ENCODE results near the gene ITPR2. TPM values are rescaled to one million over a fixed set of nuclear protein-coding genes. Genes with fewer than 3 reads are reported as not detected.
"Not testable (repeated sequence)": the region's sequence is repeated elsewhere in the genome, so short reads cannot be mapped to it uniquely, and the experiment has no call there.

Gene ITPR2
- total RNA-seq, 2 experiments from 2014 or later = 23.7 to 25.0 TPM

DNA sequence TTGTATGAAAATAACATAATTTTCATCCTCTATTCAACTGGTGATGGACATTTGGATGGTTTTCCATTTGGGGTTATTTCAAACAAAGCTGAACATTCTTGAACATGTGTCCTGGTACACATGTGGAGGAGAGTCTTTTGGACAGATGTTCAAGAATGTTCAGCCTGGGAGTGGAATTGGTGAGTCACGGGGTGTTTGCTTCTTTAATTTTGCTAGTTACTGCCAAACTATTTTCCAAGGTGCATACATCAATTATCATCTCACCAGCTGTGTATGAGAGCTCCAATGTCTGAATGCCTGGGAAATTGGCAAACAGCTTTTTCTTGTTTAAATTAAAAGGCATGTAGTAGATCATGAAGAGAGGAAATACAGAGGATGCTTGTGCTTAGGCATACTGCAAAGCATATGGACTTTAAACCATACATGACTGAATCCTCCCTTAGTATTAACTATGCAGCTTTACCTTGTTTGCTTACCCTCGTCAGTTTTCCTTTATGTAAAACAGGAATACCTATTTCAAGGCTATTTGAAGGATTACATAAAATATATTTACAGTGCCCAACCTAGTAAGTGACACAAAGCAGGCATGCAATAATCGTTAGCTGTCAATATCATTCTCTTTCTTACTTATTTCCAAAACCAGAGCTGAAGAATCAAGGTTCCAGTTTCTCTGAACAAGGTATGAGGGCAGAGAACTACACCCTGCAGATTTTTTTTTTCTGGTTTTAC is 152.1 kb downstream of the ITPR2 start:
- ChIA-PET CTCF (interaction anchor here (0.8 kb wide), 1 partner anchor 21 kb away, joined by 3 read pairs; no protein-coding TSS in a partner anchor), POLR2A (no interaction called here)
- H3K4me1 Mint-ChIP-seq (ENCODE audit: low read depth) = no peaks in the 10 kb centered on the region
- no peaks in the 10 kb centered on the region for H3K27me3 Mint-ChIP-seq
- no peak overlapping the region for H3K4me3 Mint-ChIP-seq
- intact Hi-C loops (cut with micrococcal nuclease) = no loop called here
- no peak overlapping the region for H3K27ac Mint-ChIP-seq
- DNase-seq = no peak
- H3K36me3 Mint-ChIP-seq = peaks cover 34% of the 10 kb centered on the region
- H3K9me3 Mint-ChIP-seq = peaks cover 4% of the 10 kb centered on the region

GRCh38 chr12:26678697-26679660 is 154.0 kb downstream of the ITPR2 start:
- Mint-ChIP-seq H3K9me3 (peaks cover 3% of the 10 kb centered on the region), H3K4me3 (no peak overlapping the region), H3K36me3 (peaks cover 19% of the 10 kb centered on the region), H3K4me1 (ENCODE audit: low read depth) (no peaks in the 10 kb centered on the region), H3K27me3 (no peaks in the 10 kb centered on the region), H3K27ac (no peak overlapping the region)
- intact Hi-C loops (cut with micrococcal nuclease) = no loop called here
- ChIA-PET CTCF (interaction anchor here (1.0 to 1.8 kb wide), 2 partner anchors 23 to 110 kb away, joined by 3 to 6 read pairs; no protein-coding TSS in a partner anchor), POLR2A (interaction anchor here (0.6 kb wide), 1 partner anchor 164 kb away, joined by 3 read pairs; no protein-coding TSS in a partner anchor)
- no peak for DNase-seq

- H3K9me3 Mint-ChIP-seq; H3K27ac Mint-ChIP-seq; DNase-seq; H3K4me1 Mint-ChIP-seq (ENCODE audit: low read depth); intact Hi-C loops (cut with micrococcal nuclease); POLR2A ChIA-PET; CTCF ChIA-PET; H3K27me3 Mint-ChIP-seq; H3K4me3 Mint-ChIP-seq: not testable (repeated sequence)
- peaks cover 11% of the 10 kb centered on the region for H3K36me3 Mint-ChIP-seq
Measured at GRCh38 chr12:26671487-26671886, 161.5 kb downstream of the ITPR2 start.

- ChIA-PET POLR2A (no interaction called here), CTCF (interaction anchor here (1.0 kb wide), 1 partner anchor 33 kb away, joined by 3 read pairs; no protein-coding TSS in a partner anchor)
- no peaks in the 10 kb centered on the region for H3K4me1 Mint-ChIP-seq (ENCODE audit: low read depth)
- H3K4me3 Mint-ChIP-seq = no peak overlapping the region
- intact Hi-C loops (cut with micrococcal nuclease) = no loop called here
- no peak for DNase-seq
- peaks cover 22% of the 10 kb centered on the region for H3K36me3 Mint-ChIP-seq
- H3K27me3 Mint-ChIP-seq = no peaks in the 10 kb centered on the region
- peaks cover 2% of the 10 kb centered on the region for H3K9me3 Mint-ChIP-seq
- H3K27ac Mint-ChIP-seq = no peak overlapping the region
Measured at GRCh38 chr12:26668847-26669246, 164.1 kb downstream of the ITPR2 start.

- peaks cover 2% of the 10 kb centered on the region for H3K9me3 Mint-ChIP-seq
- intact Hi-C loops (cut with micrococcal nuclease) = no loop called here
- no peak for DNase-seq
- no peak overlapping the region for H3K4me3 Mint-ChIP-seq
- H3K27ac Mint-ChIP-seq = no peak overlapping the region
- H3K4me1 Mint-ChIP-seq (ENCODE audit: low read depth) = no peaks in the 10 kb centered on the region
- ChIA-PET CTCF (interaction anchor here (0.6 to 1.0 kb wide), 2 partner anchors 17 to 33 kb away, joined by 3 read pairs; no protein-coding TSS in a partner anchor), POLR2A (no interaction called here)
- no peaks in the 10 kb centered on the region for H3K27me3 Mint-ChIP-seq
- H3K36me3 Mint-ChIP-seq = peaks cover 25% of the 10 kb centered on the region
Measured at GRCh38 chr12:26668230-26668629, 164.8 kb downstream of the ITPR2 start.

DNA sequence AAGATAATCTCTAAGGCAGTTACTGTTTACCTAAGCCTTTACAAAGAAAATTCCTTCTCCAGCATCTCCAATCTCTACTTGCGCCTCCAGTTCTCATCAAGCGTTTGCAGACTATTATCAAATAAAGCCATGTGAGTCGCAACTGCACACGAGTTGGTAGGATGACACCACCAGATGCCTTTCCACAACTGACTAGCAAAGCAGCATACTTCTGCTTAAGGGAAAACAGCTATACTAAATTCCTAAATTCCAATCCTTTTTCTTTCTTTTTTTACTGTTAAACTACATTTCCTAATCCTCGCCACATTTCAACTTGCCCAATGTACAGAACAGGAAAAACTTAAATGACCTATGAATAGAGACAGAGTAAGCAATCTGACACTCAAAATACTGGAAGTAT is 166.7 kb downstream of the ITPR2 start:
- no peaks in the 10 kb centered on the region for H3K4me1 Mint-ChIP-seq (ENCODE audit: low read depth)
- no peaks in the 10 kb centered on the region for H3K27me3 Mint-ChIP-seq
- H3K27ac Mint-ChIP-seq = no peak overlapping the region
- H3K4me3 Mint-ChIP-seq = no peak overlapping the region
- ChIA-PET POLR2A (no interaction called here), CTCF (no interaction called here)
- intact Hi-C loops (cut with micrococcal nuclease) = no loop called here
- no peaks in the 10 kb centered on the region for H3K9me3 Mint-ChIP-seq
- DNase-seq = no peak
- H3K36me3 Mint-ChIP-seq = peaks cover 32% of the 10 kb centered on the region

GRCh38 chr12:26661399-26661798 is 171.6 kb downstream of the ITPR2 start:
- H3K27ac Mint-ChIP-seq = no peak overlapping the region
- H3K36me3 Mint-ChIP-seq = peaks cover 39% of the 10 kb centered on the region
- no peaks in the 10 kb centered on the region for H3K4me1 Mint-ChIP-seq (ENCODE audit: low read depth)
- POLR2A ChIA-PET = no interaction called here
- H3K9me3 Mint-ChIP-seq = no peaks in the 10 kb centered on the region
- no peaks in the 10 kb centered on the region for H3K27me3 Mint-ChIP-seq
- CTCF ChIA-PET = interaction anchor here (1.4 kb wide), 1 partner anchor 40 kb away, joined by 4 read pairs; no protein-coding TSS in a partner anchor
- DNase-seq = no peak
- no peak overlapping the region for H3K4me3 Mint-ChIP-seq
- intact Hi-C loops (cut with micrococcal nuclease) = no loop called here

DNA sequence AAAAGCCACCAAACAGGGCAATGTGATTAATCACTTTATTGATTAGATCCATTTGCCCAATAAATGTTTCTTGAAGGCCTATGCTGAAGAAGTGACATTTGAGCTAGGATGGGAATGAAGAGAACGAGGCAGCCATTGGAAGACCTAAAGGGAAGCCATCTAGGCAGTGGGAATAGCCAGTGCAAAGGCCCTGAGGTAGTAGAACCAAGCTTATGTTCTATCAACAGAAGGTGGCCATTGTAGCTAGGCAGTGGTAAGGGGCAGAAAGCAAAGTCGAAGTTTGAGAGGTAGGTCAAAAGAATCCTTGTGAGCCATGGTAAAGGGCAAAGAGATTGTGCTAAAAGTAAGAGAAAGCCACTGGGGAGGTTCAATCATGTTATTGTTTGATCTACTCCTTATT is 173.1 kb downstream of the ITPR2 start:
- no peaks in the 10 kb centered on the region for H3K9me3 Mint-ChIP-seq
- no peak for DNase-seq
- ChIA-PET CTCF (interaction anchor here (1.4 kb wide), 2 partner anchors 9 to 42 kb away, joined by 3 to 4 read pairs; no protein-coding TSS in a partner anchor), POLR2A (no interaction called here)
- no peak overlapping the region for H3K27ac Mint-ChIP-seq
- H3K36me3 Mint-ChIP-seq = peaks cover 43% of the 10 kb centered on the region
- H3K4me1 Mint-ChIP-seq (ENCODE audit: low read depth) = no peaks in the 10 kb centered on the region
- intact Hi-C loops (cut with micrococcal nuclease) = no loop called here
- no peak overlapping the region for H3K4me3 Mint-ChIP-seq
- H3K27me3 Mint-ChIP-seq = no peaks in the 10 kb centered on the region

DNA sequence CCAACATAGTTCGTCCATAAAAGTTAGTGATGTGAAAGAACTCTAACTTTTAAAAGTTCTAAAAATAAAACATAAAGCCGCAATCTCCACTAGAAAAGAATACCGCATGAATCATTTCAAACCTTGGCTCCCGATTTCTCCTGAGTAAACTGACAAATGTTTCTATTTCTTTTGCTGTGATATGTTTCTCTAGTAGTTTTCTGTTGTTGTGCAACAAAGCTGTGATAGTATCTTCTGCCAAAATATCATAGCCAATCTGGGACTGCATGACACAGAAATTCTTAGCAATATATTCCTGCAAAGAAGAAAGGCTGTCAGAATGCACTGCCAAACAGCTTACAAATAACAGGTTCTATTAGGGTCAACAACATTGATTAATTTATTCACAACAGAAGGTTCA is 174.0 kb downstream of the ITPR2 start:
- no peak overlapping the region for H3K27ac Mint-ChIP-seq
- POLR2A ChIA-PET = no interaction called here
- peaks cover 47% of the 10 kb centered on the region for H3K36me3 Mint-ChIP-seq

DNA sequence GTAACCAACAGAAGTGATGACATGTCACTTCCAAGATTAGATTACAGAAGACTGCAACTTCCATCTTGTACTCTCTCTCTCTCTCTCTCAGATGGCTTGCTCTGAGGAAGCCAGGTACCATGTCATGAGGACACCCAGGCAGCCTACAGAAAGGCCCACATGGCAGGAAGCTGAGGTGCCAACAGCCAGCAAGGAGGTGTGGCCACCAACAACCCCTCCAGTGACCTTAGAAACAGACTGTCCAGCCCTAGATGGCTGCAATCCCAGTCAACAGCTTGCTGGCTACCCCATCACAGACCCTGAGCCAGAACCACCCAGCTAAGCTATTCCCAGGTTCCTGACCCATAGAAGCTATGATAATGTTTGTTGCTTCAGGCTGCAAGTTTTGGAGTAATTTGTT is 178.4 kb downstream of the ITPR2 start:
- H3K36me3 Mint-ChIP-seq = peaks cover 68% of the 10 kb centered on the region
- no peak overlapping the region for H3K27ac Mint-ChIP-seq
- H3K4me1 Mint-ChIP-seq (ENCODE audit: low read depth) = no peaks in the 10 kb centered on the region
- CTCF ChIA-PET = interaction anchor here (0.9 kb wide), 1 partner anchor 13 kb away, joined by 3 read pairs; no protein-coding TSS in a partner anchor
- POLR2A ChIA-PET = no interaction called here
- no peak overlapping the region for H3K4me3 Mint-ChIP-seq
- intact Hi-C loops (cut with micrococcal nuclease) = no loop called here
- no peaks in the 10 kb centered on the region for H3K27me3 Mint-ChIP-seq
- no peak for DNase-seq
- peaks cover 9% of the 10 kb centered on the region for H3K9me3 Mint-ChIP-seq

More for the DNA sequence above, 174.0 kb downstream of the ITPR2 start:
- Mint-ChIP-seq H3K4me3 (no peak overlapping the region), H3K4me1 (ENCODE audit: low read depth) (no peaks in the 10 kb centered on the region), H3K27me3 (no peaks in the 10 kb centered on the region), H3K9me3 (no peaks in the 10 kb centered on the region)
- CTCF ChIA-PET = interaction anchor here (1.4 kb wide), 1 partner anchor 8 kb away, joined by 3 read pairs; no protein-coding TSS in a partner anchor
- no peak for DNase-seq
- intact Hi-C loops (cut with micrococcal nuclease) = no loop called here

- Mint-ChIP-seq H3K27me3 (no peaks in the 10 kb centered on the region), H3K36me3 (peaks cover 57% of the 10 kb centered on the region), H3K9me3 (peaks cover 9% of the 10 kb centered on the region), H3K4me3 (no peak overlapping the region), H3K27ac (no peak overlapping the region), H3K4me1 (ENCODE audit: low read depth) (no peaks in the 10 kb centered on the region)
- peak; percentile 50 for DNase-seq
- CTCF ChIA-PET = interaction anchor here (0.5 to 2.2 kb wide), 15 partner anchors 8 to 1217 kb away, joined by 3 to 12 read pairs (median 4); partner anchors contain the start of gene ITPR2
- POLR2A ChIA-PET = no interaction called here
- intact Hi-C loops (cut with micrococcal nuclease) = loop anchor here (1.0 kb wide), 1 partner anchor 554 kb away; no protein-coding TSS in a partner anchor
Measured at GRCh38 chr12:26651566-26652188, 181.3 kb downstream of the ITPR2 start.
